Panc1 (cell line): ENCODE measurements around the gene P2RX3. TPM values are rescaled to one million over a fixed set of nuclear protein-coding genes. Genes with fewer than 3 reads are reported as not detected.

ENCODE experiments used
- ATAC-seq: fragments of 200-7000 bp; cut with Tn5 transposase; 2 replicates; pipeline ENCODE4 v1.9.1; 2020; ENCODE audit warnings: mild to moderate bottlenecking, moderate library complexity
- BruUV-seq: library from RNA; stranded (reverse); fragments of 400-500 nt; replicated peaks from 2 replicates; lab custom pipeline; 2021; lab: Mats Ljungman, UMichigan
- CTCF ChIA-PET: fragments of 300-600 bp; sonication (Branson Sonifier 250); formaldehyde crosslinking; loops from one replicate; lab custom pipeline; 2022; ENCODE audit warnings: antibody characterized with exemption; lab: Charles Lee
- POLR2A ChIA-PET: fragments of 300-600 bp; sonication (Branson Sonifier 250); formaldehyde crosslinking; loops from one replicate; lab custom pipeline; 2022; ENCODE audit warnings: antibody characterized with exemption; lab: Charles Lee
- DNase-seq: peaks from one replicate; pipeline ENCODE4 v3.0.0-alpha.2; 2010; ENCODE audit warnings: low read depth, low spot score
- H3K27ac ChIP-seq: 2 replicates; pipeline ENCODE4 v1.5.1; 2011; ENCODE audit warnings: mild to moderate bottlenecking, low read length, inconsistent platforms
- H3K27me3 ChIP-seq: fragments of 200-500 bp; sonication (Bioruptor generic); 2 replicates; pipeline ENCODE4 v1.6.0; 2014; ENCODE audit warnings: low read length, inconsistent platforms; ENCODE audit not compliant: control insufficient read depth, insufficient read depth
- H3K36me3 ChIP-seq: fragments of 200-500 bp; sonication (Bioruptor generic); 2 replicates; pipeline ENCODE4 v1.5.1; 2014; ENCODE audit warnings: inconsistent platforms, mild to moderate bottlenecking, low read length, moderate library complexity; ENCODE audit not compliant: control insufficient read depth, insufficient read depth
- H3K4me1 ChIP-seq: 2 replicates; pipeline ENCODE4 v1.5.1; 2011; ENCODE audit warnings: inconsistent platforms, mild to moderate bottlenecking, low read length, moderate library complexity; ENCODE audit not compliant: control insufficient read depth, insufficient read depth
- H3K4me3 ChIP-seq, 2 experiments: 2 replicates each; pipeline ENCODE4 v1.5.1; 2011 to 2012; ENCODE audit warnings: low read depth in 2 of 2, low read length in 2 of 2, mild to moderate bottlenecking in 2 of 2, inconsistent platforms in 1 of 2, moderate library complexity in 1 of 2
- H3K9me3 ChIP-seq: fragments of 200-500 bp; sonication (Bioruptor generic); 2 replicates; pipeline ENCODE4 v1.5.1; 2014; ENCODE audit warnings: low read depth, mild to moderate bottlenecking, inconsistent platforms, low read length, moderate library complexity; ENCODE audit not compliant: control insufficient read depth, insufficient read depth
- POLR2AphosphoS5 ChIP-seq: IDR thresholded peaks from 2 replicates; pipeline ENCODE4 v1.6.1; 2012; ENCODE audit warnings: mild to moderate bottlenecking, low read depth, low read length, moderate library complexity
- SIN3A ChIP-seq: IDR thresholded peaks from 2 replicates; pipeline ENCODE4 v1.6.1; 2012; ENCODE audit warnings: low read depth, mild to moderate bottlenecking, low read length, moderate library complexity, borderline replicate concordance; ENCODE audit not compliant: insufficient read depth
- in situ Hi-C: cut with HindIII; loops from 2 replicates; pipeline ENCODE4 v1.10.0; 2016; ENCODE audit warnings: low sequenced_read_pairs, low pct_unique_long_range_greater_than_20kb
- intact Hi-C: fragments of 100-400 bp; cut with micrococcal nuclease; formaldehyde crosslinking; loops from one replicate; pipeline ENCODE4 v1.10.0; 2022; ENCODE audit not compliant: unreplicated experiment
- total RNA-seq: library from RNA; stranded (reverse); gene quantifications from one replicate; pipeline ENCODE4 v1.2.1, GENCODE V29; 2021; ENCODE audit not compliant: unreplicated experiment
- TF ChIP-seq, protein P1 (sequence below): fragments of 450-650 bp; IDR thresholded peaks from 2 replicates; pipeline ENCODE4 v1.5.1; 2017; ENCODE audit warnings: mild to moderate bottlenecking
- TF ChIP-seq, protein P2 (sequence below), 2 experiments: IDR thresholded peaks; 2 replicates each; pipeline ENCODE4 v1.6.1; 2011 to 2012; ENCODE audit warnings: low read depth in 2 of 2, control low read depth in 1 of 2, low read length in 1 of 2, mild to moderate bottlenecking in 1 of 2, moderate library complexity in 1 of 2; ENCODE audit not compliant: insufficient read depth in 1 of 2

P2RX3 gene
- total RNA-seq, 1 experiment from 2014 or later, result not detected

DNA sequence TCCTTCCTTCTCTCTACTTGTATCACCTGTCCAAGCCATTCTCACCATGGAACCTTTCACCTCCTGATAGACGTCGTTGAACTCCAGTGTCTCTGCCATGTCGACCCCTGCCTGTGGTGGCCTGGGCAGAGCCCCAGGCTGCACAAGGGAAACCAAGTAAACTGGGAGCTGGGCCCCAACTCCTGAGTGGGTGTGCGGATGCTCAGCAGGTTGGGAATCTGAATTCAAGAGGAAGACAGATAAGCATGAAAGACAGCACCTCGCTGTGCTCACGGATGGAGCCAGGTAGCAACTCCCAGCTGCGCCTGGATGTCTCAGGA, 3.2 kb upstream of the P2RX3 start:
- DNase-seq (no peak), ATAC-seq (no peak)
- Histone ChIP-seq H3K27me3 (no peaks in the 10 kb centered on the region), H3K36me3 (peaks cover 12% of the 10 kb centered on the region; the same call in 1 of the 2 replicates), H3K4me3 (peak overlapping the region; percentile 85 to 87), H3K27ac (peak overlapping the region; percentile 87), H3K9me3 (no peaks in the 10 kb centered on the region), H3K4me1 (peaks cover 22% of the 10 kb centered on the region)
- POLR2A ChIA-PET, result interaction anchor here (1.0 to 1.2 kb wide), 2 partner anchors 9 to 20 kb away, joined by 3 read pairs; no protein-coding TSS in a partner anchor
- BruUV-seq, result no TSS peak
- in situ Hi-C loops (no loop called here), intact Hi-C loops (no loop called here)
- TF ChIP-seq SIN3A (no peak), POLR2AphosphoS5 (no peak)
- TF ChIP-seq, protein P1, sequence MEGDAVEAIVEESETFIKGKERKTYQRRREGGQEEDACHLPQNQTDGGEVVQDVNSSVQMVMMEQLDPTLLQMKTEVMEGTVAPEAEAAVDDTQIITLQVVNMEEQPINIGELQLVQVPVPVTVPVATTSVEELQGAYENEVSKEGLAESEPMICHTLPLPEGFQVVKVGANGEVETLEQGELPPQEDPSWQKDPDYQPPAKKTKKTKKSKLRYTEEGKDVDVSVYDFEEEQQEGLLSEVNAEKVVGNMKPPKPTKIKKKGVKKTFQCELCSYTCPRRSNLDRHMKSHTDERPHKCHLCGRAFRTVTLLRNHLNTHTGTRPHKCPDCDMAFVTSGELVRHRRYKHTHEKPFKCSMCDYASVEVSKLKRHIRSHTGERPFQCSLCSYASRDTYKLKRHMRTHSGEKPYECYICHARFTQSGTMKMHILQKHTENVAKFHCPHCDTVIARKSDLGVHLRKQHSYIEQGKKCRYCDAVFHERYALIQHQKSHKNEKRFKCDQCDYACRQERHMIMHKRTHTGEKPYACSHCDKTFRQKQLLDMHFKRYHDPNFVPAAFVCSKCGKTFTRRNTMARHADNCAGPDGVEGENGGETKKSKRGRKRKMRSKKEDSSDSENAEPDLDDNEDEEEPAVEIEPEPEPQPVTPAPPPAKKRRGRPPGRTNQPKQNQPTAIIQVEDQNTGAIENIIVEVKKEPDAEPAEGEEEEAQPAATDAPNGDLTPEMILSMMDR, result no peak
- TF ChIP-seq, protein P2, sequence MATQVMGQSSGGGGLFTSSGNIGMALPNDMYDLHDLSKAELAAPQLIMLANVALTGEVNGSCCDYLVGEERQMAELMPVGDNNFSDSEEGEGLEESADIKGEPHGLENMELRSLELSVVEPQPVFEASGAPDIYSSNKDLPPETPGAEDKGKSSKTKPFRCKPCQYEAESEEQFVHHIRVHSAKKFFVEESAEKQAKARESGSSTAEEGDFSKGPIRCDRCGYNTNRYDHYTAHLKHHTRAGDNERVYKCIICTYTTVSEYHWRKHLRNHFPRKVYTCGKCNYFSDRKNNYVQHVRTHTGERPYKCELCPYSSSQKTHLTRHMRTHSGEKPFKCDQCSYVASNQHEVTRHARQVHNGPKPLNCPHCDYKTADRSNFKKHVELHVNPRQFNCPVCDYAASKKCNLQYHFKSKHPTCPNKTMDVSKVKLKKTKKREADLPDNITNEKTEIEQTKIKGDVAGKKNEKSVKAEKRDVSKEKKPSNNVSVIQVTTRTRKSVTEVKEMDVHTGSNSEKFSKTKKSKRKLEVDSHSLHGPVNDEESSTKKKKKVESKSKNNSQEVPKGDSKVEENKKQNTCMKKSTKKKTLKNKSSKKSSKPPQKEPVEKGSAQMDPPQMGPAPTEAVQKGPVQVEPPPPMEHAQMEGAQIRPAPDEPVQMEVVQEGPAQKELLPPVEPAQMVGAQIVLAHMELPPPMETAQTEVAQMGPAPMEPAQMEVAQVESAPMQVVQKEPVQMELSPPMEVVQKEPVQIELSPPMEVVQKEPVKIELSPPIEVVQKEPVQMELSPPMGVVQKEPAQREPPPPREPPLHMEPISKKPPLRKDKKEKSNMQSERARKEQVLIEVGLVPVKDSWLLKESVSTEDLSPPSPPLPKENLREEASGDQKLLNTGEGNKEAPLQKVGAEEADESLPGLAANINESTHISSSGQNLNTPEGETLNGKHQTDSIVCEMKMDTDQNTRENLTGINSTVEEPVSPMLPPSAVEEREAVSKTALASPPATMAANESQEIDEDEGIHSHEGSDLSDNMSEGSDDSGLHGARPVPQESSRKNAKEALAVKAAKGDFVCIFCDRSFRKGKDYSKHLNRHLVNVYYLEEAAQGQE (IDR thresholded peaks at IDR 0.05; ENCODE audit: insufficient read depth in 1 of 2, low read depth in 2 of 2, low read length in 1 of 2), result no peak
- CTCF ChIA-PET, result no interaction called here

DNA sequence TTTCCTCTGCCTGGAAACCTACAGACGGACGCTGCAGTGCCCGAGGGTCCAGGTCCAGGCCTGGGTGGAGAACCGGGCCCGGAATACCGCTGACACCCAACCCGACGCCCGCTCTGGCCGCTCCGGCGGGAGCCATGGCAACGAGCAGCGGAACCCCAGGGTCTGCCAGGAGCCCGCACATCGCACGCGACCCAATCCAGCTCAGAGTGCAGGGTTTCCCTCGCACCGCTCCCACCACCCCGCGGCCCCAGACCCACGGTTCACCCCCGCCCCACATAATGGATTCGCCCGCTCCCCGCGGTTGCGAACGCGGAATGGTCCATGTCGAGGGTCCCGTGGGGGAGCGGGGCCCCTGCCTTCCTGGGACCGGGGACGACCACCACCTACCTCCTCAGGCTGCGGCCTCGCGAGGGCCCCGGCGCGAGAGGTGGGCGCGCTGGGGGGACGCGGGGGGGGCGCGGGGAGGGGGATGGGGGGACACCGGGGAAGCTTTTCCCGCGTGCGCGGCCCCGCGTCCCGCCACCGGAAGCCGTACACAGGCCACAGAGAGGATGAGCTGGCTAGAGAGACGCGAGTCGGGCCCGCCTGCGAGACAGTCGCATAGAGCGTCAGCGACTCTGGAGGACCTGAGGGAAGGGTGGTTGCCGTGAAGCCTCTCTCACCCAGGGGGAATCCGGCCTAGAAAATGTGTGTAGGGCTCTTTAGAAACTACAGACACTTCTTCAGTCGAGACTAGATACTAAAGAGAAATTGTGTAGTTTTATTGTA, 2.6 kb upstream of the P2RX3 start, which contains the start of gene SSRP1:
TSS of gene SSRP1 (minus strand) at position 550 of the 768 bp plus-strand sequence. CDS start 771 bp downstream, outside the sequence.
- intact Hi-C loops (no loop called here), in situ Hi-C loops (no loop called here)
- POLR2A ChIA-PET, result interaction anchor here (0.5 to 1.2 kb wide), 5 partner anchors 10 to 394 kb away, joined by 3 to 4 read pairs (median 3); no protein-coding TSS in a partner anchor
- H3K27ac ChIP-seq, result peak within 1 kb of the TSS; percentile 91
- no TSS peak for BruUV-seq
- CTCF ChIA-PET, result interaction anchor here (0.5 kb wide), 1 partner anchor 362 kb away, joined by 5 read pairs; no protein-coding TSS in a partner anchor
- peak; percentile 68; the same call in 1 of the 2 replicates for TF ChIP-seq POLR2AphosphoS5
- TF ChIP-seq, protein P1, result peak; percentile 29; the same call in 1 of the 2 replicates
- TF ChIP-seq, protein P2 (IDR thresholded peaks at IDR 0.05; ENCODE audit: insufficient read depth in 1 of 2, low read depth in 2 of 2, low read length in 1 of 2), result no peak
- H3K4me1 ChIP-seq, result peaks cover 22% of the 10 kb centered on the region
- no peak for DNase-seq
- peak within 1 kb of the TSS; percentile 85 to 87 for H3K4me3 ChIP-seq
- no peaks in the 10 kb centered on the region for H3K27me3 ChIP-seq
- H3K36me3 ChIP-seq, result peaks cover 10% of the 10 kb centered on the region; the same call in 1 of the 2 replicates
- H3K9me3 ChIP-seq, result no peaks in the 10 kb centered on the region
- peak; percentile 99 for ATAC-seq
